Frontal cortex (tissue), 4 donors: Measurements from ENCODE around the gene GDPD3. TPM values are rescaled to one million over a fixed set of nuclear protein-coding genes. Genes with fewer than 3 reads are reported as not detected.

Experiments
- DNase-seq, 2 donors: peaks; one replicate each; pipeline ENCODE4 v3.0.0; 2012; ENCODE audit warnings: low spot score in 2 of 2
- FAIRE-seq: peaks from 2 replicates; lab custom pipeline; 2012; peaks lifted over from hg19 to GRCh38; lab: Jason Lieb, UNC
- total RNA-seq: library from RNA; depleted of rRNA; stranded (reverse); fragments of >200 nt; gene quantifications from one replicate; pipeline ENCODE4 v1.2.3, GENCODE V29; 2014
- donor health status: control.
- donor health status: control.
- donor health status: control.

The GDPD3 gene
- total RNA-seq, 1 donor from 2014 or later: 1.2 TPM

- FAIRE-seq: no peak
These were observed 16.3 kb downstream of the GDPD3 start for GRCh38 chr16:30096862-30097563.

GRCh38 chr16:30096105-30096861 is 17.1 kb downstream of the GDPD3 start, which contains the start of gene YPEL3:
TSS of gene YPEL3 (minus strand) at chr16:30096213. CDS start at chr16:30095482, 731 bp downstream.
- DNase-seq (peak; percentile 99 to 100), FAIRE-seq (no peak)

More at GRCh38 chr16:30096862-30097563, 16.3 kb downstream of the GDPD3 start:
- DNase-seq: no peak

GRCh38 chr16:30095166-30096078 is 17.9 kb downstream of the GDPD3 start:
- DNase-seq (peak; percentile 54 to 62), FAIRE-seq (no peak)

GRCh38 chr16:30094541-30095165 is 18.7 kb downstream of the GDPD3 start:
- DNase-seq: peak in 1 of 2 donors; percentile 20
- no peak for FAIRE-seq

GRCh38 chr16:30092373-30093010 is 20.8 kb downstream of the GDPD3 start:
- FAIRE-seq (no peak), DNase-seq (peak; percentile 79 to 83)

- no peak for FAIRE-seq
These were observed 21.6 kb downstream of the GDPD3 start, which contains the start of gene TBX6 for GRCh38 chr16:30091474-30092372. TSS of gene TBX6 (minus strand) at chr16:30091924. CDS start at chr16:30091193, 731 bp downstream.

GRCh38 chr16:30090610-30091331 is 22.6 kb downstream of the GDPD3 start:
- FAIRE-seq: no peak
- DNase-seq: peak in 1 of 2 donors; percentile 20

More at GRCh38 chr16:30091474-30092372, 21.6 kb downstream of the GDPD3 start, which contains the start of gene TBX6:
- DNase-seq: peak; percentile 95 to 97

- no peak for FAIRE-seq
- no peak for DNase-seq
These were observed 24.3 kb downstream of the GDPD3 start for GRCh38 chr16:30088832-30089624.

- DNase-seq: no peak
- FAIRE-seq: no peak
These were observed 25.0 kb downstream of the GDPD3 start for GRCh38 chr16:30088237-30088831.

- DNase-seq (peak in 1 of 2 donors; percentile 19), FAIRE-seq (no peak)
These were observed 26.0 kb downstream of the GDPD3 start for GRCh38 chr16:30087181-30087898.

- FAIRE-seq (no peak), DNase-seq (no peak)
These were observed 26.8 kb downstream of the GDPD3 start for GRCh38 chr16:30086291-30087140.

- no peak for FAIRE-seq
- DNase-seq: no peak
These were observed 27.5 kb downstream of the GDPD3 start for GRCh38 chr16:30085820-30086219.

GRCh38 chr16:30085247-30085646 is 28.1 kb downstream of the GDPD3 start:
- FAIRE-seq: no peak
- DNase-seq: peak in 1 of 2 donors; percentile 13

GRCh38 chr16:30084816-30085159 is 28.5 kb downstream of the GDPD3 start:
- DNase-seq (no peak), FAIRE-seq (no peak)
